ENCODE data around the gene ANKS1A.

GRCh38 chr6:34888874-34889555 lies at the start of gene ANKS1A:
- TF ChIP-seq, protein P1, sequence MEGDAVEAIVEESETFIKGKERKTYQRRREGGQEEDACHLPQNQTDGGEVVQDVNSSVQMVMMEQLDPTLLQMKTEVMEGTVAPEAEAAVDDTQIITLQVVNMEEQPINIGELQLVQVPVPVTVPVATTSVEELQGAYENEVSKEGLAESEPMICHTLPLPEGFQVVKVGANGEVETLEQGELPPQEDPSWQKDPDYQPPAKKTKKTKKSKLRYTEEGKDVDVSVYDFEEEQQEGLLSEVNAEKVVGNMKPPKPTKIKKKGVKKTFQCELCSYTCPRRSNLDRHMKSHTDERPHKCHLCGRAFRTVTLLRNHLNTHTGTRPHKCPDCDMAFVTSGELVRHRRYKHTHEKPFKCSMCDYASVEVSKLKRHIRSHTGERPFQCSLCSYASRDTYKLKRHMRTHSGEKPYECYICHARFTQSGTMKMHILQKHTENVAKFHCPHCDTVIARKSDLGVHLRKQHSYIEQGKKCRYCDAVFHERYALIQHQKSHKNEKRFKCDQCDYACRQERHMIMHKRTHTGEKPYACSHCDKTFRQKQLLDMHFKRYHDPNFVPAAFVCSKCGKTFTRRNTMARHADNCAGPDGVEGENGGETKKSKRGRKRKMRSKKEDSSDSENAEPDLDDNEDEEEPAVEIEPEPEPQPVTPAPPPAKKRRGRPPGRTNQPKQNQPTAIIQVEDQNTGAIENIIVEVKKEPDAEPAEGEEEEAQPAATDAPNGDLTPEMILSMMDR (conservative IDR thresholded peaks at IDR 0.05; ENCODE audit: low read depth in 2 of 2), result no peak
- peak; percentile 93 for TF ChIP-seq POLR2AphosphoS5 (IDR thresholded peaks at IDR 0.05; ENCODE audit: low read depth)
- TF ChIP-seq EZH2 (IDR thresholded peaks at IDR 0.05; ENCODE audit: low read depth, unreplicated experiment), result no peak
- no peak for TF ChIP-seq EZH2phosphoT487 (IDR thresholded peaks at IDR 0.05; ENCODE audit: unreplicated experiment)
- TF ChIP-seq STAT1 (IDR thresholded peaks at IDR 0.05; ENCODE audit: unreplicated experiment), result no peak
- no peak for TF ChIP-seq REST (IDR thresholded peaks at IDR 0.05; ENCODE audit: unreplicated experiment)
- TF ChIP-seq ZNF331 (CRISPR knock-in tag; IDR thresholded peaks at IDR 0.05; ENCODE audit: low read depth), result no peak
- TF ChIP-seq, protein P2, sequence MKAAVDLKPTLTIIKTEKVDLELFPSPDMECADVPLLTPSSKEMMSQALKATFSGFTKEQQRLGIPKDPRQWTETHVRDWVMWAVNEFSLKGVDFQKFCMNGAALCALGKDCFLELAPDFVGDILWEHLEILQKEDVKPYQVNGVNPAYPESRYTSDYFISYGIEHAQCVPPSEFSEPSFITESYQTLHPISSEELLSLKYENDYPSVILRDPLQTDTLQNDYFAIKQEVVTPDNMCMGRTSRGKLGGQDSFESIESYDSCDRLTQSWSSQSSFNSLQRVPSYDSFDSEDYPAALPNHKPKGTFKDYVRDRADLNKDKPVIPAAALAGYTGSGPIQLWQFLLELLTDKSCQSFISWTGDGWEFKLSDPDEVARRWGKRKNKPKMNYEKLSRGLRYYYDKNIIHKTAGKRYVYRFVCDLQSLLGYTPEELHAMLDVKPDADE (IDR thresholded peaks at IDR 0.05), result 0 out of 2 replicates have a peak, but pooled peaks have one; percentile 10

Data from GM23338 (cell line).